ENCODE measurements around the gene ITK. TPM values are rescaled to one million over a fixed set of nuclear protein-coding genes. Genes with fewer than 3 reads are reported as not detected.

Gene ITK
- total and polyA plus RNA-seq, 2 of the 8 experiments (the other 6 are each of a cell fraction or from before 2014, with no cell fraction given) = 0.05 TPM; not detected in 1

DNA sequence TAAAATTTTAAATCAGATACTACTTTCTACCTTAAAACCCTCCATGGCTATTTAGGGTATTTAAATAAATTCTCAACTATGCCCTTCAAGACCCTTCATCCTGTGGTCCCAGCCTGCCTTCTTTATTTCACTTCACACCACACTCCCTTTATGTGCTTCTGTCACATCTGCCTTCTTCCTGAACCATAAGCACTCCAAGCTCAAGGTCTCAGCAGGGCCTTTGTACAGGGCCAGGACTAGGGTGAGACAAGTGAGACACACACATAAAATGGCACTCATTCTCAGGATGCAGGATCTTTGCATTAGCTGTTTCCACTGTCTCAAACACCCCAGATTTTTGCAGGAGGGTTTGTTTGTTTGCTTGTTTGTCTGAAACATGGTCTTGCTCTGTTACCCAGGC lies 7.6 kb downstream of the ITK start (continued):
- TF ChIP-seq PHF8 (conservative IDR thresholded peaks at IDR 0.05; ENCODE audit: low read depth, low read length) (no peak), SIRT6 (IDR thresholded peaks at IDR 0.05; ENCODE audit: low read length) (no peak), BRCA1 (IDR thresholded peaks at IDR 0.05; ENCODE audit: low read depth, low read length) (no peak), CBX5 (IDR thresholded peaks at IDR 0.05; ENCODE audit: low read depth, low read length) (no peak), GABPA (IDR thresholded peaks at IDR 0.05; ENCODE audit: borderline replicate concordance, insufficient read depth, low read length) (no peak), ATF3 (IDR thresholded peaks at IDR 0.05; ENCODE audit: insufficient read depth, low read depth, low read length) (no peak)

Measured in H1 (cell line).